Fibroblast of lung (primary cell): Measurements from ENCODE around the gene CYP27B1. TPM values are rescaled to one million over a fixed set of nuclear protein-coding genes. Genes with fewer than 3 reads are reported as not detected.

Experiments used
- DNase-seq, 2 donors: peaks; one replicate each; pipeline versions ENCODE4 v3.0.0 to v3.0.0-alpha.2; 2010; ENCODE audit warnings: low read depth in 2 of 2
- H2AFZ ChIP-seq: 2 replicates; pipeline ENCODE4 v1.5.1; 2012; ENCODE audit warnings: low read length, control low read depth, inconsistent platforms
- H3K27ac ChIP-seq: 2 replicates; pipeline ENCODE4 v1.5.1; 2011; ENCODE audit warnings: low read length, control low read depth; ENCODE audit not compliant: insufficient read depth
- H3K27me3 ChIP-seq: 2 replicates; pipeline ENCODE4 v1.5.1; 2011; ENCODE audit warnings: mild to moderate bottlenecking, low read length; ENCODE audit not compliant: control insufficient read depth, insufficient read depth
- H3K36me3 ChIP-seq: 2 replicates; pipeline ENCODE4 v1.5.1; 2011; ENCODE audit warnings: low read length; ENCODE audit not compliant: control insufficient read depth, insufficient read depth
- H3K4me1 ChIP-seq: 2 replicates; pipeline ENCODE4 v1.5.1; 2011; ENCODE audit warnings: low read length; ENCODE audit not compliant: control insufficient read depth, insufficient read depth; ENCODE audit errors: extremely low read depth
- H3K4me2 ChIP-seq: 2 replicates; pipeline ENCODE4 v1.5.1; 2011; ENCODE audit warnings: low read length, control low read depth; ENCODE audit not compliant: insufficient read depth; ENCODE audit errors: extremely low read depth
- H3K4me3 ChIP-seq, 4 experiments: fragments of 200-600 bp in 1 of 4; sonication (generic) in 1 of 4; replicated peaks in 1 of 4; 2 replicates each; pipeline ENCODE4 v1.5.1; 2011 to 2016; ENCODE audit warnings: low read length in 4 of 4, low read depth in 3 of 4, mild to moderate bottlenecking in 3 of 4, control low read depth in 2 of 4, inconsistent platforms in 1 of 4, mixed read lengths in 1 of 4; ENCODE audit not compliant: insufficient read depth in 1 of 4; ENCODE audit errors: control extremely low read depth in 1 of 4
- H3K79me2 ChIP-seq: 2 replicates; pipeline ENCODE4 v1.5.1; 2012; ENCODE audit warnings: mild to moderate bottlenecking, low read length, inconsistent platforms; ENCODE audit not compliant: control insufficient read depth, insufficient read depth
- H3K9ac ChIP-seq: 2 replicates; pipeline ENCODE4 v1.5.1; 2011; ENCODE audit warnings: mild to moderate bottlenecking, low read length, control low read depth; ENCODE audit not compliant: insufficient read depth
- H3K9me3 ChIP-seq: 2 replicates; pipeline ENCODE4 v1.5.1; 2012; ENCODE audit warnings: low read depth, low read length; ENCODE audit not compliant: control insufficient read depth, insufficient read depth
- H4K20me1 ChIP-seq: 2 replicates; pipeline ENCODE4 v1.5.1; 2011; ENCODE audit warnings: low read length; ENCODE audit not compliant: control insufficient read depth, insufficient read depth; ENCODE audit errors: extremely low read depth
- CTCF ChIP-seq, 2 donors: IDR thresholded peaks in 1 of 2; conservative IDR thresholded peaks in 1 of 2; 1 replicate in 1 of 2; 2 replicates in 1 of 2; pipeline ENCODE4 v1.5.1; 2011 to 2012; ENCODE audit warnings: low read length in 2 of 2, control low read depth in 1 of 2, inconsistent platforms in 1 of 2, low read depth in 1 of 2, mild to moderate bottlenecking in 1 of 2
- EZH2 ChIP-seq: IDR thresholded peaks from 2 replicates; pipeline ENCODE4 v1.5.1; 2012; ENCODE audit warnings: low read length, control low read depth, mild to moderate bottlenecking; ENCODE audit errors: missing control alignments
- polyA plus RNA-seq, 2 donors: library from polyadenylated mRNA; depleted of rRNA in 1 of 2; stranded (reverse) in 1 of 2; unstranded in 1 of 2; fragments of >200 nt; gene quantifications; 2 replicates each; pipeline ENCODE4 v1.2.1, GENCODE V29; 2011 to 2012; ENCODE audit warnings: missing spikeins in 1 of 2
- total RNA-seq: library from RNA; depleted of rRNA; stranded (reverse); fragments of >200 nt; gene quantifications from 2 replicates; pipeline ENCODE4 v1.2.1, GENCODE V29; 2014

The CYP27B1 gene
- total and polyA plus RNA-seq, 2 donors (not counting 1 experiment from before 2014, with no cell fraction given) = 0.17 to 0.26 TPM

- Histone ChIP-seq H3K4me1 (peaks cover 5% of the 10 kb centered on the region), H3K79me2 (no peaks in the 10 kb centered on the region), H3K27ac (no peak overlapping the region), H3K9me3 (no peaks in the 10 kb centered on the region), H3K36me3 (peaks cover 3% of the 10 kb centered on the region), H2AFZ (no peak overlapping the region), H3K4me3 (no peak overlapping the region), H4K20me1 (no peaks in the 10 kb centered on the region), H3K4me2 (peak overlapping the region; percentile 92), H3K9ac (no peak overlapping the region), H3K27me3 (peaks cover 8% of the 10 kb centered on the region)
- no peak for DNase-seq
- TF ChIP-seq CTCF (conservative IDR thresholded peaks at IDR 0.05 in 1 of 2, IDR thresholded peaks at IDR 0.05 in 1 of 2; ENCODE audit: low read depth in 1 of 2, low read length in 2 of 2) = no peak
- no peak for TF ChIP-seq EZH2
Observed at GRCh38 chr12:57727758-57728395, 39.0 kb downstream of the CYP27B1 start.

GRCh38 chr12:57726884-57727757, 39.8 kb downstream of the CYP27B1 start:
- Histone ChIP-seq H3K9me3 (no peaks in the 10 kb centered on the region), H3K4me1 (peaks cover 5% of the 10 kb centered on the region), H3K9ac (peak overlapping the region; percentile 86), H2AFZ (peak overlapping the region; percentile 48), H3K4me3 (peak overlapping the region; percentile 58 to 86 (median 84)), H3K27me3 (peaks cover under 1% of the 10 kb centered on the region), H3K79me2 (no peaks in the 10 kb centered on the region), H4K20me1 (no peaks in the 10 kb centered on the region), H3K27ac (peak overlapping the region; percentile 87), H3K4me2 (peak overlapping the region; percentile 92), H3K36me3 (peaks cover 3% of the 10 kb centered on the region)
- TF ChIP-seq EZH2 (no peak), CTCF (conservative IDR thresholded peaks at IDR 0.05 in 1 of 2, IDR thresholded peaks at IDR 0.05 in 1 of 2; ENCODE audit: low read depth in 1 of 2, low read length in 2 of 2) (peak; percentile 33 to 46)
- peak; percentile 33 to 52 for DNase-seq

GRCh38 chr12:57726151-57726883, 40.6 kb downstream of the CYP27B1 start:
- peak overlapping the region; percentile 86 for H3K9ac ChIP-seq
- DNase-seq = peak; percentile 67 to 83
- H3K27ac ChIP-seq = peak overlapping the region; percentile 87
- H3K4me2 ChIP-seq = peak overlapping the region; percentile 92
- H4K20me1 ChIP-seq = no peaks in the 10 kb centered on the region
- peaks cover 3% of the 10 kb centered on the region for H3K36me3 ChIP-seq
- peaks cover 5% of the 10 kb centered on the region for H3K4me1 ChIP-seq
- H3K9me3 ChIP-seq = no peaks in the 10 kb centered on the region
- no peak for TF ChIP-seq EZH2
- peak; percentile 85 to 87 for TF ChIP-seq CTCF (conservative IDR thresholded peaks at IDR 0.05 in 1 of 2, IDR thresholded peaks at IDR 0.05 in 1 of 2; ENCODE audit: low read depth in 1 of 2, low read length in 2 of 2)
- no peaks in the 10 kb centered on the region for H3K27me3 ChIP-seq
- peak overlapping the region; percentile 88 for H2AFZ ChIP-seq
- H3K79me2 ChIP-seq = no peaks in the 10 kb centered on the region
- peak overlapping the region; percentile 69 to 86 (median 84) for H3K4me3 ChIP-seq
